ENCODE results near the gene PALM.
A peak's percentile ranks its signal among the peaks of the same experiment; 100 is the strongest.

PALM gene

DNA sequence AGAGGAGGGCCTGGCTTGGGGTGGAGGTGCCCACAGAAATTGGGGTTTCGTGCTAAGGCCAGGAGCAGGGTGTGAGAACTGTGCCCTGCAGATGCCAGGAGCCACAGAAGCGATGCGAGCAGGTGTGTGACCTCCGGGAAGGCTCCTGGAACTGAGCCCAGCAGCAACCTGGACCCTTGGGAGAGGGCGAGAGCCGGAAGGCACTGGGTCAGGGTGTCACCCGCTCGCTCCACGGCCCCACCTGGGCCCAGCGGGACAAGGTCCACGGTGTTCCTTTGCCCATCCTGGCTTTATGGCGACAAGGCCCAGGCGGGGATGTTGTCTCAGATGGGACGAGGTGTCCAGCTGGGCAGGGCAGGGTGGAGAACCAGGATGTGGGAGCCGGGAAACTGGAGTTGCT lies 46.3 kb downstream of the PALM start:
- DNase-seq, result no peak

DNA sequence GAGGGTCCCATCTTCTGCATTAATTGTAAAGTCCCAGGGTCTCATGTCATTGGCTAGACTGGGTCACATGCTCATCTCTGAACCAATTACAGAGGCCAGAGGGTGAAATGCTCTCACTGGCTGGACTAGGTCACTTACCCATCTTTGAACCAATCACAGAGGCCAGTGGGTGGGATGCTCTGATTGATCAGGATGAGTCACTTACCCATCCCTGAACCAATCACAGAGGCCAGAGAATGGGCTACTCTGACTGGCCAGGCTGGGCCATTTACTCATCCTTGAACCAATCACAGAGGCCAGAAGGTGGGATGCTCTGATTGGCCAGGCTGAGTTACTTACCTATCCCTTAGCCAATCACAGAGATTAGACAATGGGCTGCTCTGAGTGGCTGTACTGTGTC lies 47.5 kb downstream of the PALM start:
- DNase-seq, result peak; percentile 38

DNA sequence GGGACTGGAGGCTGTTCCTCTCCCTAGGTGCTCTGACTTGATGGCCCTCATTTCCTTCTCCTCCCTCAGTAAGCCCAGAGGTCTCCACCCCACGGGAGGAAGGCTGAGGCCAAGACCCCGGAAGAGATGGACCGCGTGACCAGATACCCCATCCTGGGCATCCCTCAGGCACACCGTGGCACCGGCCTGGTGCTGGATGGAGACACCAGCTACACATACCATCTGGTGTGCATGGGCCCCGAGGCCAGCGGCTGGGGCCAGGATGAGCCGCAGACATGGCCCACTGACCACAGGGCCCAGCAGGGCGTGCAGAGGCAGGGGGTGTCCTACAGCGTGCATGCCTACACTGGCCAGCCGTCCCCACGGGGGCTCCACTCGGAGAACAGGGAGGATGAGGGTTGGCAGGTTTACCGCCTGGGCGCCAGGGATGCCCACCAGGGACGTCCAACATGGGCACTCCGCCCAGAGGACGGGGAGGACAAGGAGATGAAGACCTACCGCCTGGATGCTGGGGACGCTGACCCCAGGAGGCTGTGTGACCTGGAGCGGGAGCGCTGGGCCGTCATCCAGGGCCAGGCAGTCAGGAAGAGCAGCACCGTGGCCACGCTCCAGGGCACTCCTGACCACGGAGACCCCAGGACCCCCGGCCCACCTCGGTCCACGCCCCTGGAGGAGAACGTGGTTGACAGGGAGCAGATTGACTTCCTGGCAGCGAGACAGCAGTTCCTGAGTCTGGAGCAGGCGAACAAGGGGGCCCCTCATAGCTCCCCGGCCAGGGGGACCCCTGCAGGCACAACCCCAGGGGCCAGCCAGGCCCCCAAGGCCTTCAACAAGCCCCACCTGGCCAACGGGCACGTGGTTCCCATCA lies 48.3 kb downstream of the PALM start:
- no peak for DNase-seq

DNA sequence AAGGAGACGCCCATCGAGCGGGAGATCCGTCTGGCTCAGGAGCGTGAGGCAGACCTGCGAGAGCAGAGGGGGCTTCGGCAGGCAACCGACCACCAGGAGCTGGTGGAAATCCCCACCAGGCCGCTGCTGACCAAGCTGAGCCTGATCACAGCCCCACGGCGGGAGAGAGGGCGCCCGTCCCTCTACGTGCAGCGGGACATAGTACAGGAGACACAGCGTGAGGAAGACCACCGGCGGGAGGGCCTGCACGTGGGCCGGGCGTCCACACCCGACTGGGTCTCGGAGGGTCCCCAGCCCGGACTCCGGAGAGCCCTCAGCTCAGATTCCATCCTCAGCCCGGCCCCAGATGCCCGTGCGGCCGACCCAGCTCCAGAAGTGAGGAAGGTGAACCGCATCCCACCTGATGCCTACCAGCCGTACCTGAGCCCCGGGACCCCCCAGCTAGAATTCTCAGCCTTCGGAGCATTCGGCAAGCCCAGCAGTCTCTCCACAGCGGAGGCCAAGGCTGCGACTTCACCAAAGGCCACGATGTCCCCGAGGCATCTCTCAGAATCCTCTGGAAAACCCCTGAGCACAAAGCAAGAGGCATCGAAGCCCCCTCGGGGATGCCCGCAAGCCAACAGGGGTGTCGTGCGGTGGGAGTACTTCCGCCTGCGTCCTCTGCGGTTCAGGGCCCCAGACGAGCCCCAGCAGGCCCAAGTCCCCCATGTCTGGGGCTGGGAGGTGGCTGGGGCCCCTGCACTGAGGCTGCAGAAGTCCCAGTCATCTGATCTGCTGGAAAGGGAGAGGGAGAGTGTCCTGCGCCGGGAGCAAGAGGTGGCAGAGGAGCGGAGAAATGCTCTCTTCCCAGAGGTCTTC lies 49.3 kb downstream of the PALM start:
- no peak for DNase-seq

DNA sequence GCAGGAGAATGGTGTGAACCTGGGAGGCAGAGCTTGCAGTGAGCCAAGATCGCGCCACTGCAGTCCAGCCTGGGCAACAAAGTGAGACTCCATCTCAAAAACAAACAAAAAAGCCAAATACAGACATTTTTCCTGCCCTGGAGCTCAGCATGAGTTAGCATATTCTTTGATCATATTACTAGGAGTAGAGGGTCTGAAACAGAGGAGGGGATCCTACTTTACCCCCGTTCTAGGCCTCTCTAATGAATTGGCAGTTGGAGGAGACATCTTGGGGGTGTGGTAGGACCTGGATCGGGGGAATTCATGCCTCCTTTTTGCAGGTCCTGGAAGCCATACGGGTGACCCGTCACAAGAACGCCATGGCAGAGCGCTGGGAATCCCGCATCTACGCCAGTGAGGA lies 54.4 kb downstream of the PALM start:
- no peak for DNase-seq

DNA sequence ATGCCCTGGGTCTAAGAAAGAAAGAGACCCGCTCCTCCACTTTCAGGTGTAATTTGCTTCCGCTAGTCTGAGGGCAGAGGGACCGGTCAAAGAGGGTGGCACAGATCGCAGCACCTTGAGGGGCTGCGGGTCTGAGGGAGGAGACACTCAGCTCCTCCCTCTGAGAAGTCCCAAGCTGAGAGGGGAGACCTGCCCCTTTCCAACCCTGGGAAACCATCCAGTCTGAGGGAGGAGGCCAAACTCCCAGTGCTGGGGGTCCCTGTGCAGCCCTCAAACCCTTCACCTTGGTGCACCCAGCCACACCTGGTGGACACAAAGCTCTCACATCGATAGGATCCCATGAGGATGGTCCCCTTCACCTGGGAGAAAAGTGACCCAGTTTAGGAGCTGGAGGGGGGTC lies 55.1 kb downstream of the PALM start:
- DNase-seq, result no peak

DNA sequence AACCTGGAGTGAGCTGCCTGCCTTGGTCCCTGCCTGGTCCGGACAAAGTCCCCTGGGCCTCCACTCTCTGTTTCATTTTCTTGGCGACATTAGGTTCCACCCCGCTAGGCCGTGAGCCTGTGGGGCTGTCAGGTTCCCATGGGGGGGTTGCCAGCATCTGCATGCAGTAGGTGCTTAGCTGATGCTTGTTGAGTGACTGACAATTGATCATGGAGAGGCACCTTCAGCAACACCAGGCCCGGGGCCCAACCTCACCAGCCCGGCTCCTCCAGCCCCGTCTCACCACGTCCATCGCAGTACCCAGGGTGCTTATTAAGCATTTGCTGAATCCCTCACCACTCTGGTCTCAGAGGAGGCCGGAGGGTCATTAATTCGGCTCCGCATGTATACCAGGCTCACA lies 55.6 kb downstream of the PALM start:
- DNase-seq, result no peak

DNA sequence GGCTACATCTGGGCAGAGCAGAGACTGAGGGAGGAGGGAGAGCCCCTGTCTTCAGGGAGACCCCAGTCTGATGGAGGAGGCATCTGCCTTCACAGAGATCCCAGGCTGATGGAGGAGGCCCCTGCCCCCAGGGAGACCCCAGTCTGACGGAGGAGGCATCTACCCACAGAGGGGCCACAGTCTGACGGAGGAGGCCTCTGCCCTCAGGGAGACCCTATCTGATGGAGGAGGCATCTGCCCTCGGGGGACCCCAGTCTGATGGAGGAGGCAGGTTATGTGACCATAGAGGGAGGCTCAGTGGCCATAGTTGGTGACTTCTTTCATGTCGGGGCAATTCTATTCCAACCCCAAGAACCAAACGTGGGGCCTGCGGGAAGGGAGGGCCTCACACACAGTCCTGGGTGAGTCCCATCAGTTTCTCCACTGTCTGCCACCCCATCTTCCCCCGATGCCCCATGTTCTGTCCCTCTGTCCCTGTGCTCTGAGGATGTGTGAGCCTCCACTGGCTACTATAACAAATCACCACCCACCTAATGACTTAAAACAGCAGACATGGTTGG lies 56.5 kb downstream of the PALM start:
- DNase-seq, result no peak

DNA sequence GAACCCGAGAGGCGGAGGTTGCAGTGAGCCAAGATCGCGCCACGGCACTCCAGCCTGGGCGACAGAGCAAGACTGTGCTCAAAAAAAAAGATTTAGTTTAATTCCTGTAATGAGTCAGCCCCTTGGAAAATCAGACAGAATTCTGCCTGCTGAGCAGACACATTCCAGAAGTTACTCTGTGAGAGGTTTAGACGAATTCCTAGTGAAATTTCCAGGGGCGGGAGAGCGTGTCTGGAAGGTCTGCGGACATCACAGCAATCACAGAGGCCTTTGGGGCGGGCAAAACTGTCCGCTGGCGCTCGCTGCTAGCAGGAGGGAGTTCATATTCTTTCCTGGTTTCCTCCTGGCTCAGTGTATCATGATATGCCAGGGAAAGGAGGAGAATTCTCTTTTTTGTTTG lies 59.7 kb downstream of the PALM start:
- DNase-seq, result peak; percentile 55

DNA sequence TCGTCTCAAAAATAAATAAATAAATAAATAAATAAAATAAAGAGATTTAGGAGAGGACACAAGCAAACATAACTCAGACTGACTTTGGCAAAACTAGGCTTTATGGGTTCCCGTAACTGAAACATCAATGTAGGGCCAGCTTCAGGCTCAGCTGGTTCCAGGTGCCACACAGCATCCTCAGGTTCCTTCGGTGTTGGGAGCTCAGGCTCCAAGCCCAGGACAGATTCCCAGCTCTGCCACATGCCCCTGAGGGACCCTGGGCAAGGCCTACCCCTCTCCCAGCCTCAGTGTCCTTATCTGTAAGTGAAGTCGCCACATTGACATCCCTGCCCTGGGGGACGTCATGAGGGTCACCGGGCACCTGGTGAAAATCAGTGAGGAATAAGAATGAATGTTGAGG lies 60.9 kb downstream of the PALM start:
- no peak for DNase-seq

DNA sequence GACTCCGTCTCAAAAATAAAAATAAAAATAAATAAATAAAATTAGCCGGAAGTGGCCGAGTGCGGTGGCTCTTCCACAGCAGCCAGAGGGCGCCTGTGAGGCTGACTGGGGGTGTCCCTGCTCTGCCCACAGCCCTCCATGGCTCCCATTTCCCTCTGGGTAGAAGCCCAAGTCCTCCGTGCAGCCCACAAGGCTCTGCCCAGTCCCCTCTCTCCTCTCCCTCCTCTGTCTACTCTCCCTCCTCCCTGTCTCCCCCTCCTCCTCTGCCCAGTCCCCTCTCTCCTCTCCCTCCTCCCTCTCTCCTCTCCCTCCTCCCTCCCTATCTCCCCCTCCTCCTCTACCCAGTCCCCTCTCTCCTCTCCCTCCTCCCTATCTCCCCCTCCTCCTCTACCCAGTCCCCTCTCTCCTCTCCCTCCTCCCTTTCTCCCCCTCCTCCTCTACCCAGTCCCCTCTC lies 62.6 kb downstream of the PALM start:
- peak; percentile 55 for DNase-seq

DNA sequence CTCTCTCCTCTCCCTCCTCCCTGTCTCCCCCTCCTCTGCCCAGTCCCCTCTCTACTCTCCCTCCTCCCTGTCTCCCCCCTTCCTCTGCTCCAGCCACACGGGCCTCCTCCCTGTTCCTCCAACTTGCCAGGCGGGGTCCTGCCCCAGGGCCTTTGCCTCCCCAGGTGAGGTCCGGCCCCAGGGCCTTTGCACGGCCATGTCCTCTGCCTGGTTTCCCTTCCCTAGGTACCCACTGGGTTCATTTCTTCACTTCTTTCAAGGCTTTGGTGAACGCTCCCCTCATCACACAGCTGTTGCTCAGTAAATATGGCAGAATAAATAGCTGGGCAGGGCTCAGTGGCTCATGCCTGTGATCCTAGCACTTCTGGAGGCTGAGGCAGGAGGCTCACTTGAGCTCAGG lies 63.3 kb downstream of the PALM start:
- no peak for DNase-seq

DNA sequence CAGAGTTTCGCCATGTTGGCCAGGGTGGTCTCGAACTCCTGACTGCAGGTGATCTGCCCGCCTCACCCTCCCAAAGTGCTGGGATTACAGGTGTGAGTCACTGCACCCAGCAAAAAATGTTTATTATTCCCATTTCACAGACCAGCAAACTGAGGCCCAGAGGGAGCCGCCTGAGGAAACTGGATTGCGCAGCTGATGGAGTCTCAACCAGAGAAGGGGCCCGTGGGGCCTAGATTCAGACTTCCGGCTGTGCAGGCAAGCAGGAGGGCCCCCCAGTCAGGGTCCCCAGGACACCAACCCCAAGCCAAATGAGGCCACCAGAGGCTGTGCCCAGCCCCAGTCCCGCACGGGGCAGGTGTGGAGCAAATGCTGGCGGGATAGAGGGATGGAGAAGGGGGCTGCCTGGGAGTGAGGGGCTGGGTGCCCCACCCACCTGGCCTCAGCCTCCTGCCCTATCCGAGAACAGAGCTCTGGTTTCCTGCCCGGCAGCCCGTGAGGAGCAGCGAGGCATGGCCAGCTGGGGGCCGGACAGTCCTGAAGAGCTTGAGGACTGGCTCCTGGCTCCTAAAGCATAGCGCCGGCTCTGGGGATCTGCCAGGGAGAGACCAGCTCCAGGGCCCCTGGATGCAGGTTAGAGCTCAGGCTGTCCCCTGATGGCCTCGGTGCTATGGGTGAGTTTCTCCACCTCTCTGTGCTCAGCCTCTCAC lies 64.1 kb downstream of the PALM start:
- DNase-seq, result no peak

DNA sequence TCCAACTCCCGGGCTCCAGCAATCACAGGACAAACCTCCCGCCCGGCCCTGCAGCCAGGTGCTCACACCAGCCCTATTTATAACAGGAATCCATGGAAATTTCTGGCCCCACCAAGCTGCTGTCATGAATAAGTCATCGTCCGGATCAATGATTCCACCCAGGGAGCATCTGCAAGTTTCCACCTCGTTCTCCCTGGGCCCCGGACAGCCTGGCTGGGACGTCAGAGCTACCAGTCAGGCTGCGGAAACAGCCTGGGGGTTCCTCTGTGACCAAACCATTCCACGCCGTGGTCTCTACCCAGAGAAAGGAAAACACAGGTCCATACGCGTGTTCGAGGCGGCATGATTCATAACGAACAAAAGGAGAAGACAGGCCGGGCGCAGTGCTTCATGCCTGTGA lies 67.8 kb downstream of the PALM start:
- no peak for DNase-seq

DNA sequence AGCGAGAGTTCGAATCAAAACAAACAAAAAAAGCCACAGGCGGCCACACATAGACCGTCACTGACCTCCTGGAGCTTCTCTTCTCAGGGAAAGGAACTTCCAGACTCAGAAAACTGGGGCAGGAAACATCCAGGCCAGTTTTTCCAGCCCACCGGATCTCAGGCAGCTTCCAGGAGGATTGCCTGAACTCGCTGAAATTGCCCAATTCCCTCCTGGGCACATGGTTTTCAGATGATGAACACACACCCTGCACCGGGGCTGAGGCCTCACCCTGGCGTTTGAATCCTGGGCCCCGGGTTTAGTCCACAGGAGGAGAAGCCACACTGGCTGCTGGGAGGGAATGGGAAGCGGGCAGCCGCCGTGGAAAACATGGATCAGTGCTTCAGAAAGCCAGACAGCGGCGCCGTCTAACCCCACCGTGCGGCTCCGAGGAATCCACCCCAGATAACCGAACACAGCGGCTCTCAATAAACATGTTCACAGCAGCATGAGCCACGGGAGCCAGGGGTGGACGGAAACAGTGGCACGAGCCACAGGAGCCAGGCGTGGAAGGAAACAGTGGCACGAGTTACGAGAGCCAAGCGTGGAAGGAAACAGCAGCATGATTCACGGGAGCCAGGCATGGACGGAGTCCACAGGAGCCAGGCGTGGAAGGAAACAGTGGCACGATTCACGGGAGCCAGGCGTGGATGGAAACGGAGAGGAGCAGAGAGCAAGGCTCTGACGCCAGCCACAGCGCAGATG lies 70.3 kb downstream of the PALM start:
- peak; percentile 95 for DNase-seq

DNA sequence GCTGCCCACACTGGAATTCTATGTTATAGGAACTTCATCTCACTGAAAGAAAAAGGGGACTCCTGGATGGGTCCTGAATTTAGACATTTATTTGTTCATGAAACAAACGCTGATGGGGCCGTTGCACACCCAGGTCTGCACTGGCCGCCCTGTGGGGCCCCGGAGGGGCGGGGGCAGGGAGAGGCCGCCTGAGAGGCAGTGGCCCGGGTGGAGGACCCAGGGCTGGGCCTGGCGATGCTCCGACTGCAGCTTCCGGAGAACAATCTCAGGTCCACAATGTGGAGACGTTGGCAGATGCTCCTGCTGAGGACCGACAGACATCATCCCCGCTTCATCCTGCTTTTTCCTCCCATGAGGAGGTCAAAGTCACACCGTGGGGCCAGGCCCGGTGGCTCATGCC lies 72.2 kb downstream of the PALM start:
- DNase-seq, result no peak

DNA sequence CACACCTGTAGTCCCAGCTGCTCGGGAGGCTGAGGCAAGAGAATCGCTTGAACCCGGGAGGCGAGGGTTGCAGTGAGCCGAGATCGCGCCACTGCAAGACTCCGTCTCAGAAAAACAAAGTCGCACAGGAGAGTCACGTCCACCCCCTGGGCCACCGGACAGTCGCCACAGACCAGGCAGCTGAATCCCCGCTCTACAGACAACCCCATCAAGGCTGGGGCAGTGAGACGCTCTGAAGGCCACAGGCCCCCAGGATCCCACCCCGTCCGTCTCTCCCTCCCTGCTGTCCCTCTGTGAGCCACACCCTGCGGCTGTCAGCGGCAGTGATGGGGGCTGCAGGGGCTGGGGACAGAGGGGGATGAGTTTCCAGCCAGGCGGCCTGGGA lies 73.1 kb downstream of the PALM start:
- DNase-seq, result no peak

DNA sequence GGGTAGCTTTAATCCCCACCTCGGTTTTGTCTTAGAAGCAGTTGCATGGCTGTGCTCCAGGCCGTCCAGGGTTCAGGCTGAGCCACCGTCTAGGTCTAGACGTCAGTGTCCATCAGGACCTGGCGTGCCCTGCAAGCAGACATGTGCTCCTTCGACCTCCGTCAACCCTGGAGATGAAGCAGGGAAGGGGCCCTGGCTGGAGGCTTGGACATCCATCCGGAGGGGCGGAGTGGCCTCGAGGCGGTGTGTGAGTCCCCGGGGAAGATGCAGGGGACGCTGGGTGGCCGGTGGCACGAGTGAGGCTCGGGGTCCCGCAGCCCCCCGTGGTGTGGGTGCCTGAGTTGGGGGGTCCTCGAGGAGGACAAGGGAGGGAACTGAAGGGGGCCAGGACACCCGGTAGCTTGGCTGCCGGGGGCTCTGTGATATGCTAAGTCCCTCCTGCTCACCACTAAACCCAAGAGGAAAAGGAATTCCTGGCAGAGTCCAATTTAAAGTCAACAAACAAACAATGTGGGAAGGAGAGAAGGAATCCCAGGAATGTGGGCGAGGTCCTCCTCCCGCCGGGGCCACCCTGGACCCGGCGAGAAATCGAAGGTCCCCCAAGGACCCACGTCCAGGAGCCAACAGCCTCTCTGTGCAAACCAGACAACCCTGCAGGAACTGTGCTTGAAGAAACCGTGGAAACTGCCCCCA lies 73.6 kb downstream of the PALM start:
- peak; percentile 61 for DNase-seq

DNA sequence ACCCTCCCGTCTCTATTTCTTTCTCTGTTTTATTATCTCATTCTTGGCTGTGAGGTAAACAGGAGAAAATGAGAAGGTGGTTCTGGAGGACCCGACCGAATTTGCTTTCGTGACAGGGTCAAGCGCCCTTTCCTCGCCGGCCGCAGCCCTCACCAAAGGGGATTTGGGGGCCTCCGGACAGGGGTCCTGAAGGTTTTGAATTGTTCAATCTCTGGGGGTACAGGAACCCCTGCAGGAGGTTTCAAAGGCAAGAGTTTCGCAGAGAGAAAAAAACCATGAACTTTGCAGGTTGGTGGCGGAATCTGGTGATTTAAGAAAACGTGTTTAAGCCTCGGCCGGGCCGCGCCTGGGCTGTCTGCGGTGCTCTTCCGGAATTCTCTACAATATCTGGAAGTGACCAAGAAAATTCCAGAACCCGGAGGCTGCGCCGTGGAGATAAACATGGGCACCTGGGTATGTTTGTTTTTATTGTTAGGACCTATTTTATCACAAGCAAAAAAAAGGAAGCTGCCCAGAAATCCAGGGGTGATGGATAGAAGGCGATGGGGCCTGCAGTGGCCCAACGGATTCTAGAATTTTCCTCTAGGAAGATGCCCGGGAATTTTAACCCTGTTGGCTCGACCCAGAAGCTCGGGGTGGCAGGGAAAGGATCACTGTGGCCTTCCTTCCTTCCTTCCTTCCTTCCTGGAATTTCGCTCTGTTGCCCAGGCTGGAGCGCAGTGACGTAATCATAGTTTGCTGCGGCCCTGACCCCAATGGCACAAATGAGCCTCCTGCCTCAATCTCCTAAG lies 74.3 kb downstream of the PALM start:
- DNase-seq, result no peak

DNA sequence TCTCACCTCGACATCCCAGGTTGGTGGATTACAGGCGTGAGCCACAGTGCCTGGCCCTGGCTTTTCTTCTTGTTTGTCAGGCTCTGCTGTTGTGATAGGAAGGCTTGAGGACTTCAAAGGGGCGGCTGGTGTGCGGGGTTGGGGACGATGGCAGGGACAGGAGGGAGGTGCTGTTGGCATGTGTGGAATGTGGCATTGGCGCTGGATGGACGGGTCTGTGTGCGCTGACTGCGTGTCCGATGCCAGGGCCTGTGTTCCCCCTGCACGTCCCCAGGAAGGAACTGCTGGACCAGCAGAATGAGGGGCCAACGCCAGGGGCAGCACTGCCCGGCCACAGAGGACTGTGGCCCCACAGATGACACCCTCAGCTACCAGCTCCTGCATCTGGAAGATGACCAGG lies 75.8 kb downstream of the PALM start:
- no peak for DNase-seq

DNA sequence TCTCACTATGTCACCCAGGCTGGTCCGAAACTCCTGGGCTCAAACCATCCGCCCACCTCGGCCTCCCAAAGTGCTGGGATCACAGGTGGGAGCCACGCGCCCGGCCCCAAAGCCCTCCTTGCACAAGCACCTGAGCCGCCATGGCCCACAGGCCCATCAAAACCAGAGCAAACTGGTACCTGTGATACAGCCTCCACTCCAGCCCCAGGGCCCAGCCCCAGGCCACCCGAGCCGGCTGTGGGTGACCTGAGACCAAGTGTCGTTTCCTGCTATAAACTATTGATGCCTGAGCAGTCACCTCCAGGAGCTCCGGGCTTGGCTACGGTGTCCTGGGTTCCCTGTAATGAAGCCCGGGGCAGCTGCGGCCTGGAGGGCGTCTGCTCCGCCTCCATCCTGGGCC lies 78.8 kb downstream of the PALM start:
- no peak for DNase-seq
